DMS79 (cell line): ENCODE measurements around the gene POPDC3.

ENCODE experiments used
- DNase-seq: peaks from one replicate; lab custom pipeline; 2025; lab: John Stamatoyannopoulos, UW

POPDC3 gene

DNA sequence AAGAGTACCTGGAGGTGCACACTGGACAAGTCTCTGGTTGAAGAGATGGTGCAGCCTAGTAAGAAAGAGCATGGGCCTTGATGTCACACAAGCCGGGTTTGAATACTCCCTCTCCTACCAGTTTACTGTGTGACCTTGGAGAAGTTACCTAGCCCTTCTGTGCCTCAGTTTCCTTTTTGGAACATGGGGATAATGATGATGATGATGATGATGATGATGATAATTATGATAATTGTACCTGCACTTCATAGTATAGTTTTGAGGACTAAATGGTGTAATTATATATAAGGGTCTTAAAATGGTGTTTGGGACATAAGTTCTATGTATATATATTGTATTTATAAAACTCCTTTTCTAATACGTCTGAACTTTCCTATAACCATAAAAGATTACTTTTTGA, 41.7 kb downstream of the POPDC3 start:
- DNase-seq, result no peak

DNA sequence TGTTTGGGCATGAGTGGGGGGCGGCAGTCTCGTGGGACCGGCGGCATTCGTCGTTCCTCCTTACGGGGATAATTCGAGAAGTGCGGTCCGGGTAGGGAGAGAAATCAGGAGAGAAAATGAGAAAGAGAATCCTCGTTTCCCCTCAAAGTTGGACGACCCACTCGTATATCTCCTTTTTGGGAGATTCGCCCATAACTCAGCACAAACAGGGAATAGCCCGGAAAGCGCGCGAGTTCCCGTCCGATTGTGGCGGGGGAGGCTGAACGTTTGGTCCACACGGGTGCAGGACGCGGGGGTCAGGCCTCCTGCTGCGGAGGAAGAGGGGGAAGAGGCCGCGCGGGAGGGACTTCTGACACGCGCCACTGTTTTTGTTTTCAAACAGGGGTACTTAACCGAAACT, 42.4 kb downstream of the POPDC3 start:
- no peak for DNase-seq

DNA sequence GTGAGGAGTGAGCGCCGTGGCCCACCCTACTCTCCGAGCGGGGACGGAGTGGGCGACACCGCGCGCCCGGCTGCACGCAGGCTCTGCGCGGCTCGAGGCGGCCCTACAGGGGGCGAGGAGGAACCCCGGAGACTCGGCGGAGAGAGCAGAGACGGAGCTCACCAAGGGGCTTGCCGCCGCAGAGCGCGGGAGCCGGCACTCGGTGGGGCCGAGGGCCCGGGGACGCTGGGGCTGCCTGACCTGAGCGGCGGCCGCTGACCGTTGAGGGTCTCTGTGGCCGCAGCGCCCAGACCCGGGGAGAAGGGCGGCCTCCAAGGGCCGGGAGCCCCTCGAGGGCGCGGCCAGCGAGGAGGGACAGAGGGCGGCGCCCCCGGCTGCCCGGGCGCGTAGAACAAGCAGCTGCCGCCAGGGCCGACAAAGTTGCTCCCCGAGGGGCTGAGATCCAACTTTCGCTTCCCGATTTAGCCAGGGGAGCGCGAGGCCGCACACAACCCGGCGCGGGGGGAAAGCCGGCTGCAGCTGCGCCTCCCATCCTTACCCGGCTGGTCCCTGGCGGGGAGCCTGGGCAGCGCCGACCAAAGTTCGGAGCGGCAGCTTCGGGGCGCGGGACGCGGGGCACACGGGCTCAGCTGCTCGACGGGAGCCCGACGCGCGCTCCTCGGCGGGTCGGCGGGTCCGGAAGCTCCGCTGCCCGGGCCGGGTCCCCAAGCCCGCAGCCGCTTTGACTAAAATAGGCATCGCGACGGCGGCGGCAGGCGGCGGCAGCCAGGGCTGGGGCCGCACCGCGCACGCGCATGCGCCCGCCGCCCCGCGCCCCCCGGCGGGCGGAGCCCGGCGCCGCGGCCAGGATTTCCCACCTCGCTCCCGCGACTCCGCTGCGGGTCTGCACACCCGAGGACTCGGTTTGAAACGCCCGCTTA, 43.1 kb downstream of the POPDC3 start:
- no peak for DNase-seq

DNA sequence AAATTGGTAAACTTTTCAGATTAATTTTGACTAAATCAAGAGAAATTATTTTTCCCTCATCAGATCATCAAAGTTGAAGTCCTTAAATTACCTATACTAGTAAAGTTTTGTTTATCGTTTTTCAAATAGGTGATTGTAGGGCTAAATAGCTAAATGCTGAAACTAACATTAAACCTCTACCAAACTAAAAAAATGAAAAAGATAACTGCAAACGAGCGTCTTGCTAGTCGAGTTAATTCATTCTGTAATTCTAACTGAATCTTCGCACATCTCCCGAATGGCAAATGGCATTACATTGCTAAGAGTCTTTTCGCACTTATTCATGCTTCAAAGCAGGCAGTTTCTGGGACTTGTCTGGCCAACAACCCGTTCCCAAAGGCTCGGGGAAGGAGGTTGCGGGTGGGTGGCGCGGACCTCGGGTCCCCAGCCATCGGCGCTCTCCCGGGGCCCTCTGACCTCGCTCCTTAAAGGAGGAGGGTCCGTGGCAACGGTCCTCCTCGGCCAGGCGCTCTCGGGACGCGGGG, 43.8 kb downstream of the POPDC3 start:
- no peak for DNase-seq

DNA sequence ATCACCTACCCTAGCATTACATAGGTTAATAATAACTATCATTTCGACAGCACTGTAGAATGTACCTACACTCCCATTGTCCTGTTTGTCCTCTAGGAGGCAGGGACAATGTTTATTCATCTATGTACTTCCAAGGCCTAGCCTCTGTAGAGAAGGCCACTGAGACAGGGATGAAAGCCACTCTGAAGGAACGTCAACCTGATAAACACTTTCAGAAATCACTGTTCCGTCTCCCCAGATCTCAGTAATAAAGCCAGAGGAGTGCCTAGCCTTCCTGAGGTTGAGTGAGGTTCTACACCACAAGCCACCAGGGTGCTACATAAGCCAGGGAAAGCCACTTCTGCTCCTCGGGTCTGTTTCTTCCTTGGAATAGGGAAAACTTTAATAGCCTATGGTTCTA, 44.8 kb downstream of the POPDC3 start:
- DNase-seq, result no peak

DNA sequence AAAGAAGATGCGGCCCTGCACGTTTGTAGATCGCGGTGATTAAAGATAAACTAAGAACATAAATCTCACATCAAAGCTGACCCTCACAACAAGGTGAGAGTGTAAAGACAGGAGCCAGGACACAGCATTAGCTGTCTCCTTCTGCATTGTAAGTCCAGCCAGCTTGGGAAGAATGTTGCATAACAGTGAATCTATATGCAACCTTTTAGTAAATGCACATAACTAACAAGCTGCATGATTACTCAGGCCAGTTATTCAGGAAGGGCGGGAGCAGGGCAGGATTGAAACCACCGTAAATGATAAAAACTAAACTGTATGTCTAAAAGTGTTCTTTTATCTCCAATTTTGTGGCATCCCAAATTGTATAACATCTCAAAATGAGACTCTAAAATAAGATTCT, 57.1 kb downstream of the POPDC3 start:
- no peak for DNase-seq

DNA sequence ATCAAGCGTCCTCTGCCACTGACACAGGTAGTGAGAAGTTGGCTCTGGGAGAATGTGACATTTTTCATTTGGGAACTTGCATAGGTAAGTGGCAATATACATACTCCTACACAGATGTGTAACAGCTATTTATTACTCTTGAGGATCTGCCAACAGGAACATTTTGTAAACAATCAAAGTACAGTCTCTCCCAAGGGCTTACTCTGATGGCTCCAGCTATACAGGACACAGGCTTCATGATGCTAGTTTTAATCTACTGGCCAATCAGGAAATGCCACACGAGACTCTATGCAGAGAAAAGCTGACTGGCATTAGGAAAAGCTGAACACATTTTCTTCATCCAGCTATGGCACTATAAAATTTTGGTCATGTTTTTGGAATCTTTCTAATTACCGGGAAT, 57.8 kb downstream of the POPDC3 start:
- DNase-seq, result no peak

DNA sequence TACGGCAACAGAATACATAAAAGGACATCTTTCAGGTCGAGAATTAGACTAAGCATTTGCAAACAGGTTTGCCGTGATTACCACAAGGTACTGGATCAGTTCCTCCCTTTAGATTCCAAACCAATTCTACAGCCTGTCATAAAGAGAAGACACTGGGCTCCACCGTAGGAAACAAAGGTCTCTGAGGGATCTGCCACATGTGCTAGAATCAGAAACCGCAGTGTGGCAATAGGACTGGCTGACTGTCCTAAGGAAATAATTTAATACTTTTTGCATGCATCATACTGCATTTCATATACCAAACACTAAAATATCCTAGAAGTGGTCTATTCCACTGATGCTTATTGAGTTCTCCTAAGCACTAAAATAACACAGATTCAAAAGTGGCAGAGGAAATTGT, 59.2 kb downstream of the POPDC3 start:
- DNase-seq, result no peak

DNA sequence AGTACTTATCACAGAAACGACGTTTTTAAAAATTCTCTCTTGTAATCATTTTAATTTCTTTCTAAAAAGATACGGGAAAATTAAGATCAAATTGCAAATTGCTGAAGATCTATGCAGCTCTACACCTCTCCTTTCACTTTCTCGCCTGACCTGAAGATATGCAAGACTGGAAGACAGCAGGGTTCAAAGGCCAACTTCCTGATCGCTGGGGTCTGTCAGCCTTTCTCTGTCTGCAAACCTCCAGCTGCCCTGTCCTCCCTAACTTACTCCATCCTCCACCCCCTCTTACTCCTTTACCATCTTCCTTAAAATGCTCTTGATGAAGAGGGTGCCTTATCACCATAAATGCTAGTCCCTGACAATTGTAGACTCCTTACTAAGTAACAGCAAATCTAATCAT, 63.7 kb downstream of the POPDC3 start:
- DNase-seq, result no peak

DNA sequence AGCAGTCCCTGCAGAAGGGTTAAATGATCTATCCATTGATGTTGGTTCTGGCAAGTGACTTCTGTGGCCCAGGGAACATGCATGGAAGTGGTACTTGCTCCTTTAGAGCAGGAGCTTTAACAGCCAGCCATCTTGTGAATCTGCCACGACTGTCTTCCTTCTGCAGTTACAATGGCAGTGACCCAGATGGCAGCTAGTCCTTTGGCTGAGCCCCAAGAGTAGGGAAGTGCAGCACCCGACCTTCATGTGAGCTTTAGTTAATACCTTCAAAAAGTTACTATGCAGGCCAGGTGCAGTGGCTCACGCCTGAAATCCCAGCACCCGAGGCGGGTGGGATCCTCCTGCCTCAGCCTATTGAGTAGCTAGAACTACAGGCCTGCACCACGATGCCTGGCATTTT, 66.4 kb downstream of the POPDC3 start:
- DNase-seq, result no peak

DNA sequence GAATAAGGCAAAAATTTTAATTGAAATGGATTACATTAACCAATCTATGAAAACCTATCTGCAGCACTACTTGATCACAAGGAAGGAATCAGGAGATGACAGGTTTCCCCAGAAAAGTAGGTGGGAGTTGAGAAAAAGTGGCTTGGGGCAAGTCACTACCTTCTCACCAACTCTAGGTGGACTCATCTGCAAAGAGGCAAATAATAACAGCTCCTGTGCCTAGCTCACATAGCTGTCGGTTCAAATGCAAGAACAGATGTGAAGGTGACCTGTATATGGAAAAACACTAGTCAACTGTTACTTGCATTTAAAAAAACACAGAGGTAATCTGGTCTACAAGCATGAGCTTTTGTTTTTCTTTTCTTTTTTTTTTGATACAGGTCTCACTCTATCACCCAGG, 67.2 kb downstream of the POPDC3 start:
- no peak for DNase-seq

DNA sequence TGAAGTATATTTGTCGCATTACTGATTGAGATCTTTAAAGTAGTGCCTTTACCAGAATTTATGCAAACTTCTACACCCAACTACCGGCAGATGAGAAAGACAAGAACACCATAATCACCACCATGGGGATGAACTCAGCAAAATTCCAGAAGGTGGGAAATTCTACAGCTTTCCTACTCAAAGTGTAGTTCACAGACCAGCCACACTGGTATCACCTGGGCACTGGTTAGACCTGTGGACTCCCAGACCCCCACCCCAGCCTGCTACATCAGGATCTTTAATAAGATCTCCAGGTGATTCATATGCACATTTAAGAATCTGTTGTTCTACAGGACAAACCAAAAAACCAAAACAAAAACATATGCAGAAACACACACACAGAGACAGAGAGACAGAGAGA, 67.9 kb downstream of the POPDC3 start:
- no peak for DNase-seq

DNA sequence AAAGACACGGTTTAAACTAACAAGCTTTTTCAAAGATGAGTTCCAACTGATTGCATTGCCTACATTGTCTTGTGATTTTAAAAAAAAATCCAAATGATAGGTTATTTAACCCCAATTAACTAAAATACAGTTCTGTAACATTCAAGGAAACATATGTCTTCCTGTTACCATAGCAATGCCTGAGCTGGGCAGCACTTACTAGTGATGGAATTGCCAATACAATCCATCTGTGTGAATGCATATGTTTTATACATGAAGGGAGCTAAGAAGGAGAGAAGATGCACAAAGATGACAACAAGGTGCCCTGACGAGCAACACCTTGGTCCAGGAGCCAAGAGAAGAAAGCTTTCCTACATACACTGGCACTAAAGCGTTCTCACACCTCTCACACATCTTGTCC, 68.7 kb downstream of the POPDC3 start:
- no peak for DNase-seq

DNA sequence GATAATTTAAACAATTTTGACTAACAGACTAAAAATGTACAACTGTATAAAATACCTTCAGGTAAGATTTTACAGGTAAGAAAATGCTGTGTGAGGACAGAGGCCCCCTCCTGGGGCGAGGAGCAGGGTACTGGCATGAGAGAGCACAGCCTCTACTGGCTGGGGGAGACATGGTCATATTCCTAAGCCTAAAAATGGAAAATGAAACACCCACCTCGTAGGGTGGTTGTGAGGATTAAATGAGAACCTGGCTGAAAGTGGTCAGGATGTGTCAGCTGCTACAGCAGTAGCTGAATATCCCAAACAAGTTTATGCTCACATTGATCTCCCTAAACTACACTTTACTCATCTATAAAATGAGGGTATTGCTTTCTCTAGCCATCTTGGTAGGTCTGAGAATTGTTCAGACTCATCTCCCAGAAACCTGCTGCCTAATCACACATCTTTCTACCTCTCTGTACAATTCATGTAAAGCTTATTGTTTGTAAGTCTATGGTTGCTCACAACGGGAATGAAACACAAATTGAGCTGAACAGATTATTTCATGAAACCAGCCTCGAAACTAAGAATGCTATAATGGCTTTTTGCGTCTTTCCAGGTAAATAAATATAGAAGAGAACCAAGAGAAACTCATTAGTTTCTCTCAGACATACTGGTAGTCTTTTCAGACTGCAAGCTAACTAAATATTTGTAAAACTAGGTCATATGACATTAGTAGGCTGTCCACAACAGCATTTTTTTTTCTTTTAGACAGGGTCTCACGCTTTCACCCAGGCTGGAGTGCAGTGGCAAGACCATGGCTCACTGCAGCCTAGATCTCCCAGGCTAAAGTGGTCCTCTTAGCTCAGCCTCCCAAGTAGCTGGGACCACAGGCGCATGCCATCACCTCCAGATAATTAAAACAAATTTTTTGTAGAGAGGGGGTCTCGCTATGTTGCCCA, 69.6 kb downstream of the POPDC3 start:
- no peak for DNase-seq

DNA sequence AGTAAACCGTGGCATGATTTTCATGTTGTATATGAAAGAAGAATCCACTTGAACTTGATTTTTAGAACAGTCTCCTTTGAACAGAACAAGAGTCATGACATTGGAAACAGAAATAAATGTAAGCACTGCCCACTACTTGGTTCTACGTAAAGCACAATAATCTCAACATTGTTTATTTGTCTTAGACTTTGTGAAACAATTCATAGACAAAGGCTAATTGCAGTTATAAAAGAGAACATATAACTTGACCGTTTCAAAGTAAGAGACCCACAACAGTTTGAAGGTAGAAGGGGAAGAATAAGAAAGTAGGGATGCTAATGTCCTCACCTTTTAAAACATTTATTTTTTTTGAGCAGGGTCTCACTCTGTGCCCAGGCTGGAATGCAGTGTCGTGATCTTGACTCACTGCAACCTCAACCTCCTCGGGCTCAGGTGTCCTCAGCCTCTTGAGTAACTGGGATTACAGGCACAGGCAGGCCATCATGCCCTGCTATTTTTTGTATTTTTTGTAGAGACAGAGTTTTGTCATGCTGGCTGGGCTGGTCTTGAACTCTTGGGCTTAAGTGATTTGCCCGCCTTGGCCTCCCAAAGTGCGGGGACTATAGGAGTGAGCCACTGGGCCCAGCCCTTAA, 71.1 kb downstream of the POPDC3 start:
- no peak for DNase-seq
